PC-9 (cell line): ENCODE data around the gene TSPAN12. TPM values are rescaled to one million over a fixed set of nuclear protein-coding genes. Genes with fewer than 3 reads are reported as not detected.

ENCODE experiments used
- BruUV-seq: library from RNA; stranded (reverse); fragments of 400-500 nt; replicated peaks from 2 replicates; lab custom pipeline; 2021; lab: Mats Ljungman, UMichigan
- CTCF ChIA-PET: fragments of 300-600 bp; sonication (Branson Sonifier 250); formaldehyde crosslinking; loops from one replicate; lab custom pipeline; 2022; ENCODE audit warnings: antibody characterized with exemption; lab: Charles Lee
- POLR2A ChIA-PET: fragments of 300-600 bp; sonication (Branson Sonifier 250); formaldehyde crosslinking; loops from one replicate; lab custom pipeline; 2022; ENCODE audit warnings: antibody characterized with exemption; ENCODE audit not compliant: unreplicated experiment; lab: Charles Lee
- DNase-seq, 2 experiments: peaks; one replicate each; pipeline versions ENCODE4 v3.0.0 to v3.0.0-alpha.2; 2015 to 2022; ENCODE audit warnings: mixed read lengths in 1 of 2
- H2AFZ ChIP-seq: fragments of 200-600 bp; sonication (generic); 2 replicates; pipeline ENCODE4 v1.8.1; 2017; ENCODE audit warnings: antibody characterized with exemption
- H3F3A ChIP-seq: fragments of 200-600 bp; sonication (generic); 2 replicates; pipeline ENCODE4 v1.8.1; 2017; ENCODE audit warnings: antibody characterized with exemption, mild to moderate bottlenecking, low read depth; ENCODE audit not compliant: insufficient read depth
- H3K27ac ChIP-seq: fragments of 200-600 bp; sonication (generic); 2 replicates; pipeline ENCODE4 v1.6.1; 2016; ENCODE audit warnings: mixed run types
- H3K27me3 ChIP-seq: fragments of 200-600 bp; sonication (generic); 2 replicates; pipeline ENCODE4 v1.6.1; 2016; ENCODE audit warnings: low read depth, mixed run types; ENCODE audit not compliant: insufficient read depth
- H3K36me3 ChIP-seq: fragments of 200-600 bp; sonication (generic); 2 replicates; pipeline ENCODE4 v1.6.1; 2016; ENCODE audit warnings: low read depth, mixed run types
- H3K4me1 ChIP-seq: fragments of 200-600 bp; sonication (generic); replicated peaks from 2 replicates; pipeline ENCODE4 v1.6.1; 2016; ENCODE audit warnings: mixed run types; ENCODE audit not compliant: insufficient read depth
- H3K4me2 ChIP-seq: fragments of 200-600 bp; sonication (generic); 2 replicates; pipeline ENCODE4 v1.6.1; 2017; ENCODE audit warnings: mixed run types
- H3K4me3 ChIP-seq: fragments of 200-600 bp; sonication (generic); 2 replicates; pipeline ENCODE4 v1.6.1; 2016; ENCODE audit warnings: mixed run types
- H3K79me2 ChIP-seq: fragments of 200-600 bp; sonication (generic); 2 replicates; pipeline ENCODE4 v1.6.1; 2017; ENCODE audit warnings: low read depth, mixed run types
- H3K9me2 ChIP-seq: fragments of 200-600 bp; sonication (generic); 2 replicates; pipeline ENCODE4 v1.8.1; 2017; ENCODE audit warnings: mild to moderate bottlenecking; ENCODE audit not compliant: insufficient read depth
- H3K9me3 ChIP-seq: fragments of 200-600 bp; sonication (generic); 2 replicates; pipeline ENCODE4 v1.8.1; 2016; ENCODE audit warnings: low read depth; ENCODE audit not compliant: insufficient read depth
- H4K20me1 ChIP-seq: fragments of 200-600 bp; sonication (generic); 2 replicates; pipeline ENCODE4 v1.8.1; 2017; ENCODE audit not compliant: insufficient read depth
- EZH2 ChIP-seq: fragments of 200-600 bp; sonication (generic); IDR thresholded peaks from 2 replicates; pipeline ENCODE4 v1.8.0; 2017; ENCODE audit warnings: antibody characterized with exemption, low read depth
- intact Hi-C: fragments of 100-400 bp; cut with micrococcal nuclease; formaldehyde crosslinking; loops from one replicate; pipeline ENCODE4 v1.10.0; 2022; ENCODE audit not compliant: unreplicated experiment
- total RNA-seq: library from RNA; stranded (reverse); gene quantifications from 2 replicates; pipeline ENCODE4 v1.2.3, GENCODE V29; 2021
- TF ChIP-seq, protein P1 (sequence below): fragments of 200-600 bp; sonication (generic); conservative IDR thresholded peaks from 2 replicates; pipeline ENCODE4 v1.6.1; 2017; ENCODE audit warnings: mixed run types, antibody characterized with exemption, mild to moderate bottlenecking, moderate library complexity

Gene TSPAN12
- total RNA-seq, 1 experiment from 2014 or later: 5.8 TPM

DNA sequence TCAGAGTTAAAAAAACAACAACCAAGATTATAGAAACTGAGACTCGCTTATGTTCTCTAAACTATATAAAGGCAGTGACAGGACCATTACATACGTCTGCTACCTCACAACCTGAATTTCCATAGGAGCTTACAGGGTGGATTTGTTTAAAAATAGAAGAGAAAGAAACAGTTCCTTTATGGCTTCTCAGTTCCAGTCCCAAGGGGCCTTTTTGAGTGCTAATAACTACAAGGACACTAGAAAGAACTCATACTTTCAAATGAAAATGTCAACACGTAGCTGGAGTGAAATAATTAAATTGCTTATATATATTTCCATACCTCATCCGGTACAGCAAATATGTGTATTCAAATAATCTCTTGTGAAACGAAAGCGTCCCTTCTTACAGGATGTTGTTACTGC, 19.7 kb downstream of the TSPAN12 start:
- Histone ChIP-seq H3K4me2 (no peak overlapping the region), H2AFZ (no peak overlapping the region), H3F3A (no peaks in the 10 kb centered on the region), H3K36me3 (no peaks in the 10 kb centered on the region), H3K27ac (no peak overlapping the region), H3K4me3 (no peak overlapping the region), H4K20me1 (no peaks in the 10 kb centered on the region), H3K9me2 (no peaks in the 10 kb centered on the region), H3K9me3 (no peaks in the 10 kb centered on the region), H3K27me3 (no peaks in the 10 kb centered on the region), H3K79me2 (no peaks in the 10 kb centered on the region), H3K4me1 (no peaks in the 10 kb centered on the region)
- POLR2A ChIA-PET: no interaction called here
- DNase-seq: no peak
- TF ChIP-seq EZH2: no peak
- TF ChIP-seq, protein P1, sequence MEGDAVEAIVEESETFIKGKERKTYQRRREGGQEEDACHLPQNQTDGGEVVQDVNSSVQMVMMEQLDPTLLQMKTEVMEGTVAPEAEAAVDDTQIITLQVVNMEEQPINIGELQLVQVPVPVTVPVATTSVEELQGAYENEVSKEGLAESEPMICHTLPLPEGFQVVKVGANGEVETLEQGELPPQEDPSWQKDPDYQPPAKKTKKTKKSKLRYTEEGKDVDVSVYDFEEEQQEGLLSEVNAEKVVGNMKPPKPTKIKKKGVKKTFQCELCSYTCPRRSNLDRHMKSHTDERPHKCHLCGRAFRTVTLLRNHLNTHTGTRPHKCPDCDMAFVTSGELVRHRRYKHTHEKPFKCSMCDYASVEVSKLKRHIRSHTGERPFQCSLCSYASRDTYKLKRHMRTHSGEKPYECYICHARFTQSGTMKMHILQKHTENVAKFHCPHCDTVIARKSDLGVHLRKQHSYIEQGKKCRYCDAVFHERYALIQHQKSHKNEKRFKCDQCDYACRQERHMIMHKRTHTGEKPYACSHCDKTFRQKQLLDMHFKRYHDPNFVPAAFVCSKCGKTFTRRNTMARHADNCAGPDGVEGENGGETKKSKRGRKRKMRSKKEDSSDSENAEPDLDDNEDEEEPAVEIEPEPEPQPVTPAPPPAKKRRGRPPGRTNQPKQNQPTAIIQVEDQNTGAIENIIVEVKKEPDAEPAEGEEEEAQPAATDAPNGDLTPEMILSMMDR: no peak
- no TSS peak for BruUV-seq
- CTCF ChIA-PET: no interaction called here
- intact Hi-C loops: no loop called here

DNA sequence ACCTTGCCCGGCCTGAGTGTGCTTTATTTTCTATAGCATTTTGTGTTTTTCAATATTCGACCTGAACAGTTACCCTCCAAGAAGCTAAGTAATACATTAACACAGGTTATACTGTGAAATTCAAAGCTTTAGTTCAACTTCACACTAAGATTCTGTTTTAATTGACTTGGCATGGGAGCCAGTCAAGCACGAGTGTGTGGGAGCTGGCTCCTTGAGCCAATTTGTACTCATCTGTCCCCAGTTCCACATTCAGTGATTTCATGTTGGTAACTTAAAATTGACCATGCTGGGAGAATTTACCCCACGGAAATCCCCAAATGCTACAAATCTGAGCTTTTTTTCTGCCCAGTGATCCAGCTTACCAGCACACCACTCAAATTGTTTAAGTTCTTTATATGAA, 20.3 kb downstream of the TSPAN12 start:
- no peak for DNase-seq
- CTCF ChIA-PET: no interaction called here
- no peaks in the 10 kb centered on the region for H3K4me1 ChIP-seq
- H3K27ac ChIP-seq: no peak overlapping the region
- BruUV-seq: no TSS peak
- H3K36me3 ChIP-seq: no peaks in the 10 kb centered on the region
- H3F3A ChIP-seq: no peaks in the 10 kb centered on the region
- no peak overlapping the region for H3K4me2 ChIP-seq
- intact Hi-C loops: no loop called here
- H4K20me1 ChIP-seq: no peaks in the 10 kb centered on the region
- no peaks in the 10 kb centered on the region for H3K9me2 ChIP-seq
- no peaks in the 10 kb centered on the region for H3K79me2 ChIP-seq
- TF ChIP-seq EZH2: no peak
- TF ChIP-seq, protein P1: no peak
- no peaks in the 10 kb centered on the region for H3K27me3 ChIP-seq
- no peaks in the 10 kb centered on the region for H3K9me3 ChIP-seq
- H2AFZ ChIP-seq: no peak overlapping the region
- POLR2A ChIA-PET: no interaction called here
- H3K4me3 ChIP-seq: no peak overlapping the region

DNA sequence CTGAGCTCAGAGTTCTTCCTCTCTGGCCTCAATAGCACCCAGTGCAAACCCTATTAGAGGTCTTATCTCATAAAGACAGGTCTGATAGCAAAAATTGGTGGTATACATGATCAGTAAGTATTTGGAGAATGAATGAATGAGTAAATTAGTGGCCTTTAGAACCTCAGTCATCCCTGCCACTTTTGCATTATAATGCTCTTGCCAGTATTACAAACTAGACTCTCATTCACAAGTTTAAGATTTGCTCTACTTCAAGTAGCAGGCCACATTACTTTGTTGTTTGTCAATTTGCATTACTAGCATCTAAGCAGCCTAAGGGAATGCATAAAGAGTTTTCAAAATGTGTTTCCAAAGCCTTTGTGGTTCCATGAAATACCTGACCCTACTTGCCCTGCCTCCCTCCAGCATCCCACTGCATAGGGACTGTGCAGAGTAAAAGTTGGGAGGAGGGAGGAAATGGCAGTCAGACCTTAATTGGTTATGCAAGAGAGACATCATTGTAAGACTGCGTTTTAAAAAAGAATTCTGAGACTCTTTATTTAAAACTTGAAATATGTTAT, 21.3 kb downstream of the TSPAN12 start:
- H3K27me3 ChIP-seq: no peaks in the 10 kb centered on the region
- DNase-seq: no peak
- no peaks in the 10 kb centered on the region for H3K36me3 ChIP-seq
- no peak overlapping the region for H2AFZ ChIP-seq
- ChIA-PET CTCF (no interaction called here), POLR2A (no interaction called here)
- H3K4me3 ChIP-seq: no peak overlapping the region
- no peaks in the 10 kb centered on the region for H3K4me1 ChIP-seq
- no peaks in the 10 kb centered on the region for H3F3A ChIP-seq
- intact Hi-C loops: no loop called here
- no peaks in the 10 kb centered on the region for H4K20me1 ChIP-seq
- no peaks in the 10 kb centered on the region for H3K9me2 ChIP-seq
- TF ChIP-seq, protein P1: no peak
- no peak for TF ChIP-seq EZH2
- no TSS peak for BruUV-seq
- no peaks in the 10 kb centered on the region for H3K9me3 ChIP-seq
- H3K79me2 ChIP-seq: no peaks in the 10 kb centered on the region
- H3K27ac ChIP-seq: no peak overlapping the region
- no peak overlapping the region for H3K4me2 ChIP-seq
